ENCODE measurements around the gene STOX1.

DNA sequence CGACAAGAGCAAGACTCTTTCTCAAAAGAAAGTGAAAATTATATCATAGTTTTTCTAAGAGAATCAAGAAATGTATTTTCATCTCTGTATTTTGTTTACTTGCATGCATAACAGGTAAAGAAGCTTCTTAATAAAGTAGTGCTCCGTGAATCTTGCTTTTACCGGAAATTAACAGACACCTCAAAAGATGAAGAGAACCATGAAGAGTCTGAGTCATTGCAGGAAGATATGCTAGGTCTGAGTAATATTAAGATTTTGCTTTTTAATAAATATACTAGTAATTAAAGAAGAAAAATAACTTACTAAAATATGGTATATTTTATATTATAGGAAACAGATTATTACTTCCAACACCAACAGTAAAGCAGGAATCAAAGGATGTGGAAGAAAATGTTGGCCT lies 39.5 kb upstream of the STOX1 start:
- TF ChIP-seq, protein P1, sequence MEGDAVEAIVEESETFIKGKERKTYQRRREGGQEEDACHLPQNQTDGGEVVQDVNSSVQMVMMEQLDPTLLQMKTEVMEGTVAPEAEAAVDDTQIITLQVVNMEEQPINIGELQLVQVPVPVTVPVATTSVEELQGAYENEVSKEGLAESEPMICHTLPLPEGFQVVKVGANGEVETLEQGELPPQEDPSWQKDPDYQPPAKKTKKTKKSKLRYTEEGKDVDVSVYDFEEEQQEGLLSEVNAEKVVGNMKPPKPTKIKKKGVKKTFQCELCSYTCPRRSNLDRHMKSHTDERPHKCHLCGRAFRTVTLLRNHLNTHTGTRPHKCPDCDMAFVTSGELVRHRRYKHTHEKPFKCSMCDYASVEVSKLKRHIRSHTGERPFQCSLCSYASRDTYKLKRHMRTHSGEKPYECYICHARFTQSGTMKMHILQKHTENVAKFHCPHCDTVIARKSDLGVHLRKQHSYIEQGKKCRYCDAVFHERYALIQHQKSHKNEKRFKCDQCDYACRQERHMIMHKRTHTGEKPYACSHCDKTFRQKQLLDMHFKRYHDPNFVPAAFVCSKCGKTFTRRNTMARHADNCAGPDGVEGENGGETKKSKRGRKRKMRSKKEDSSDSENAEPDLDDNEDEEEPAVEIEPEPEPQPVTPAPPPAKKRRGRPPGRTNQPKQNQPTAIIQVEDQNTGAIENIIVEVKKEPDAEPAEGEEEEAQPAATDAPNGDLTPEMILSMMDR (IDR thresholded peaks at IDR 0.05): no peak
- TF ChIP-seq POLR2A (IDR thresholded peaks at IDR 0.05): no peak

Data from testis (tissue), 2 donors.